H1 (cell line): ENCODE results near the gene RNF187. TPM values are rescaled to one million over a fixed set of nuclear protein-coding genes. Genes with fewer than 3 reads are reported as not detected.

Source experiments
- BACH1 ChIP-seq: IDR thresholded peaks from 2 replicates; pipeline ENCODE4 v1.6.1; 2012; ENCODE audit warnings: low read length, improper control_type of control experiment
- CHD2 ChIP-seq: IDR thresholded peaks from 2 replicates; pipeline ENCODE4 v1.6.1; 2012; ENCODE audit warnings: low read length, improper control_type of control experiment
- CREB1 ChIP-seq: IDR thresholded peaks from 2 replicates; pipeline ENCODE4 v1.6.1; 2012; ENCODE audit warnings: inconsistent platforms
- CTBP2 ChIP-seq: IDR thresholded peaks from 2 replicates; pipeline ENCODE4 v1.7.0; 2011; ENCODE audit warnings: borderline replicate concordance, mild to moderate bottlenecking, moderate library complexity, mixed read lengths, low read length; ENCODE audit not compliant: insufficient read depth, insufficient read length
- E2F6 ChIP-seq: IDR thresholded peaks from 2 replicates; pipeline ENCODE4 v1.6.1; 2012; ENCODE audit warnings: inconsistent platforms
- EZH2 ChIP-seq: fragments of 200-600 bp; sonication (generic); IDR thresholded peaks from 2 replicates; pipeline ENCODE4 v1.7.1; 2012; ENCODE audit warnings: low read depth, mild to moderate bottlenecking, moderate library complexity, low read length, inconsistent platforms; ENCODE audit not compliant: severe bottlenecking
- FOSL1 ChIP-seq: IDR thresholded peaks from 2 replicates; pipeline ENCODE4 v1.6.1; 2011; ENCODE audit warnings: mild to moderate bottlenecking, low read depth, low read length, moderate library complexity; ENCODE audit not compliant: insufficient read depth
- GABPA ChIP-seq: IDR thresholded peaks from 2 replicates; pipeline ENCODE4 v1.6.1; 2011; ENCODE audit warnings: mild to moderate bottlenecking, low read length, moderate library complexity, borderline replicate concordance; ENCODE audit not compliant: insufficient read depth
- HDAC6 ChIP-seq: IDR thresholded peaks from one replicate; pipeline ENCODE4 v1.7.1; 2012; ENCODE audit warnings: low read depth, mild to moderate bottlenecking, inconsistent platforms, low read length, moderate library complexity
- JUN ChIP-seq: IDR thresholded peaks from 2 replicates; pipeline ENCODE4 v1.6.1; 2011; ENCODE audit warnings: low read depth, mild to moderate bottlenecking, improper control_type of control experiment, low read length
- KDM1A ChIP-seq: fragments of 200-600, 300-600 bp; sonication (generic); IDR thresholded peaks from 2 replicates; pipeline ENCODE4 v1.7.1; 2016; ENCODE audit warnings: mild to moderate bottlenecking, low read length, borderline replicate concordance
- KDM4A ChIP-seq: IDR thresholded peaks from one replicate; pipeline ENCODE4 v1.7.1; 2012; ENCODE audit warnings: low read depth, mild to moderate bottlenecking, moderate library complexity, low read length, inconsistent platforms; ENCODE audit not compliant: severe bottlenecking
- NANOG ChIP-seq: IDR thresholded peaks from 2 replicates; pipeline ENCODE4 v1.6.1; 2011; ENCODE audit warnings: low read length, low read depth, mild to moderate bottlenecking, inconsistent platforms; ENCODE audit not compliant: insufficient read depth, poor library complexity, severe bottlenecking
- POLR2AphosphoS5 ChIP-seq: IDR thresholded peaks from 2 replicates; pipeline ENCODE4 v1.6.1; 2011; ENCODE audit warnings: low read depth, low read length
- RAD21 ChIP-seq, 2 experiments: IDR thresholded peaks in 1 of 2; conservative IDR thresholded peaks in 1 of 2; 2 replicates each; pipeline ENCODE4 v1.6.1; 2011; ENCODE audit warnings: low read depth in 2 of 2, low read length in 2 of 2, improper control_type of control experiment in 1 of 2, inconsistent platforms in 1 of 2, mild to moderate bottlenecking in 1 of 2, moderate library complexity in 1 of 2
- RFX5 ChIP-seq: IDR thresholded peaks from 2 replicates; pipeline ENCODE4 v1.6.1; 2011; ENCODE audit warnings: low read depth, low read length, improper control_type of control experiment, borderline replicate concordance
- SAP30 ChIP-seq: fragments of 300-600 bp; sonication (generic); IDR thresholded peaks from 2 replicates; pipeline ENCODE4 v1.7.1; 2012; ENCODE audit warnings: low read length, moderate library complexity, mild to moderate bottlenecking, inconsistent platforms; ENCODE audit not compliant: insufficient read depth, insufficient replicate concordance
- TAF1 ChIP-seq: IDR thresholded peaks from 2 replicates; pipeline ENCODE4 v1.6.1; 2011; ENCODE audit warnings: mild to moderate bottlenecking, low read depth, low read length
- TEAD4 ChIP-seq: IDR thresholded peaks from 2 replicates; pipeline ENCODE4 v1.6.1; 2012; ENCODE audit warnings: low read depth, low read length, inconsistent platforms, mixed read lengths
- USF2 ChIP-seq: IDR thresholded peaks from 2 replicates; pipeline ENCODE4 v1.6.1; 2011; ENCODE audit warnings: low read length, improper control_type of control experiment
- YY1 ChIP-seq: IDR thresholded peaks from 2 replicates; pipeline ENCODE4 v1.6.1; 2011; ENCODE audit warnings: low read depth, mild to moderate bottlenecking, low read length
- polyA plus RNA-seq, 7 experiments: library from polyadenylated mRNA; depleted of rRNA in 3 of 7; stranded (reverse) in 5 of 7; unstranded in 2 of 7; fragments of >200 nt in 5 of 7; fragments of 200-250 nt in 2 of 7; gene quantifications; 1 replicate in 5 of 7; 2 replicates in 1 of 7; 4 replicates in 1 of 7; pipeline versions ENCODE4 v1.2.1 to v1.2.3, GENCODE V29; 2011 to 2013; ENCODE audit warnings: missing spikeins in 2 of 7, mixed read lengths in 2 of 7
- total RNA-seq: library from RNA; stranded (reverse); fragmentation: NEBNext Ultra II Directional; extraction: Animal tissue kit (Norgen Biotek cat#: 25700); gene quantifications from 2 replicates; pipeline ENCODE4 v1.2.1, GENCODE V29; 2021

RNF187 gene
- total and polyA plus RNA-seq, 2 of the 8 experiments (the other 6 are each of a cell fraction or from before 2014, with no cell fraction given), result 47.0 to 113 TPM

GRCh38 chr1:228459091-228459993 lies 27.8 kb upstream of the RNF187 start (continued):
- TF ChIP-seq SAP30 (no peak), FOSL1 (no peak), TAF1 (0 out of 2 replicates have a peak, but pooled peaks have one; percentile 47), YY1 (peak; percentile 75; the same call in 1 of the 2 replicates), JUN (no peak), GABPA (peak; percentile 45; the same call in 1 of the 2 replicates), CHD2 (no peak), RFX5 (no peak), RAD21 (IDR thresholded peaks at IDR 0.05 in 1 of 2, conservative IDR thresholded peaks at IDR 0.05 in 1 of 2; ENCODE audit: low read depth in 2 of 2, low read length in 2 of 2) (peak; percentile 13 to 41; a peak in 3 of 4 replicates), EZH2 (no peak), POLR2AphosphoS5 (peak; percentile 38; the same call in 1 of the 2 replicates), E2F6 (no peak), KDM1A (no peak), TEAD4 (no peak), BACH1 (no peak), CTBP2 (peak; percentile 86), CREB1 (peak; percentile 67), HDAC6 (no peak), USF2 (no peak), KDM4A (no peak), NANOG (no peak)
